GM21786 (cell line): ENCODE results near the gene IL17D.
"Not testable (repeated sequence)": the region's sequence is repeated elsewhere in the genome, so short reads cannot be mapped to it uniquely, and the experiment has no call there.

ENCODE experiments used
- ATAC-seq: cut with Tn5 transposase; IDR thresholded peaks from one replicate; pipeline ENCODE4 v1.9.1; 2021; ENCODE audit not compliant: unreplicated experiment

Gene IL17D, protein sequence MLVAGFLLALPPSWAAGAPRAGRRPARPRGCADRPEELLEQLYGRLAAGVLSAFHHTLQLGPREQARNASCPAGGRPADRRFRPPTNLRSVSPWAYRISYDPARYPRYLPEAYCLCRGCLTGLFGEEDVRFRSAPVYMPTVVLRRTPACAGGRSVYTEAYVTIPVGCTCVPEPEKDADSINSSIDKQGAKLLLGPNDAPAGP

DNA sequence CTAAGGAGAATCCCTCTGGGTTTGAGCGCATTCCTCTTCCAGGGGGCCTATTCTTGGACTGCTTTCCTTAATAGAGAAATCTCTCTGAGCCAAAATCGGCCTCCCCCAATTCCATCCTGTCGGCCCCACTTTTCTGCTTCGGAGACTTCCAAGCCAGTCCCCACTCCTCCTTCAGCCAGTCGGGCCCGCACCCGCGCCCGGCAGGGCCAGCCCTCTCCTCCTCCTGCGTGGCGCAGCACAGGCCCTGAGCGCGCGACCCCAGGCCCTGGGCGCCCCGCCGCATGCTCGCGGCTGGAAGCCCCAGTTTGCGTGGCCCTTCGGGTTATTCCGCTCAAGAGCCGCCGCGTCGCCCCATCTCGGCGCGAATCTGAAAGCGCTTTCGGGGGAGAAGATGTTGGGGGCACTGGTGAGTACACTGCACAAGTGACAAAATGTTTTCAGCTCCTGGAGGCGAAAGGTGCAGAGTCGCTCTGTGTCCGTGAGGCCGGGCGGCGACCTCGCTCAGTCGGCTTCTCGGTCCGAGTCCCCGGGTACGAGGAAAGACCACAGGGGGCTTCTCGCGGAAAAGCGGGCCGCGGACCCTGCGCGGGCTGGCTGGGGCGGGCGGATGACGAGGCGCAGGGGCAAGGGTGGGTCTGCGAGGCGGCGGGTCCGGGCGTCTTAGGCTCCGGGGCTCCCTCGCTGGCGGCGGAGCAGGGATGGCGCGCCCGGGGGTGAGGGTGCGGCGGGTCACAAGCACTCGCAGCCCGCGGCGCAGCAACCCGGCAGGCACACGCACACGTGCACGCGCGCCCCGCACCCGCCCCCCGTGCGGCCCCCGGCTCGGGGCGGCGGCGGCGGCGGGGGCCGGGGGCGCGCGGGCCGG is at the start of gene IL17D:
TSS of gene IL17D (plus strand) at position 785 of the 865 bp plus-strand sequence. CDS start 303 bp downstream, outside the sequence.
- ATAC-seq, result peak; percentile 28

DNA sequence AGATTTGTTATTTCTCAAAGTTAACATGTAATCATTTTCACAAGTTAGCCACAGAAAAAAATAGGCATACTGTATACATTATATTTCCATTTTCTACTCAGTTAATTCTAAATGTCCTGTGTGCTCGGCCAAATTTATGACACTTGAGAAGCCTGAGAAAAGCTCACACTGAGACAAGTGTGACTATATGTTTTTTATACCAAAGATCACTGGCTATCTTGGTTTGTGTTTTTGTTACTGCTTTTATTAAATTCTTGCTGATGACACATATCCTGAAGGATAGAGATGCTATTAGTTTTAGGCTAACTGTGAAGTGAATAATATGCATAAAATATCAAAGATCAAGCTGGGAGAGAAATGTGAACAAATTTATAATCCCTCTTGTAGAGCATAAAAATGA is 49.3 kb upstream of the IL17D start:
- no peak for ATAC-seq

DNA sequence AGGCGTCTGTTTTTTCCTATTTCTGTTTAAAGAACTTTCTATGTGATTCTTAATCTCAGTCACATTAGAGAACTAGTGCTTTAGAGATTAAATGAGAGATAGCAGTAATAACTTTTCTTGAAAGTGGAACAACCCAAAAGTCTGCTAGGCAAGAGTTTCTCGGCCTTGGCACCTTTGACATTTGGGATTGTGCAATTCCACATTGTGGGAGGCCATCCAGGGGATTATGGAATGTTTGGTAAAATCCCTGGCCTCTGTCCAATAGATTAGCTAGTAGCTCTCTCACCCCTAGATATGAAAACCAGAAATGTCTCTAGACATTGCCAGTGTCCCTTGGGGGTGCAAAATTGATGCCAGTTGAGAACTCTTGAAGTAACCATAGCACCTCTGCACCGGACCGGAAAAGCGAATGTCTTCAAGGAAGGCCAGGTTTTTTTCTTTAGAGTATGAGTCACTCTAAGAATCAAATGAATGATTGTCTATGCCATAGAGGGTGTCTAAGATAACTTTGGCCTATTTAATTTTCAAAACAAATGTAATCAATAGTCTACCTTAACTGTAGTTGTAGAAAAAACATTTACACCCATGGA is 45.0 kb upstream of the IL17D start:
- ATAC-seq, result no peak

DNA sequence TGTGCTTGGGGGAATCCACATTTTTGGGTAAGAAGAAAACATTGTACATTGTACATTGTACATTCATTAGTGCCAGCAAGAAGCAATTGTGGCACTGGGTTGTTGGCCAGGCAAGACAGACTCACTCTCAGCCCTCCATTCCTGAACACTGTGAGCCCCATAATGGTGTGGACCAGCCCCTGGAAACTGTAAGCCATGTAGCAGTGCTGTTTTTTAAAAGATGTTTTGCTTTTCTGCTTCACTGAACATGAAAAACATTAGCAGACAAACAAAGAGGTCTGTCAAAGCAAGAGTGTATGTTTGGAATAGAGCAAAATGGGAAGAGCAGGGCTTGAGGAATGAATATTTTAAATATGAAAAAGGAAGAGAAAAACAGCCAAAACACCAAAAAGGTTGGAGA is 39.1 kb upstream of the IL17D start:
- ATAC-seq, result no peak

DNA sequence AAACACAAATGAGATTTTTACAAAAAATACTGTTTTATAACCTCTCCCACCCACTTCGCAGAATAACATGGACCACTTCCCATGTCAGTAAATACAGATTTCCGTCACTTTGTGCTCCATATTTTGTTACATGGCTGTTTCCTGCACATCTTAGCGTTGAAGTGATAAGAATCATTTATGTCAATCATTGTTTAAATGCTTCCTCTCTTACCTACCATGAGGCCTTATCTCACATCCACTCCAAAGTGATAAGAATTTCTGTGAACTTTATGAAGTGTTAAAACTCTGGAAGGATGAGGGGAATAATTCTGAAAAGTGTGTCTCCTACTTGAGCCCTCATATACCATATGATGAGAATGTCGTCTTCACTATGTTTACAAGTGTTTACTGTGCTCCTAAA is 36.6 kb upstream of the IL17D start:
- no peak for ATAC-seq

DNA sequence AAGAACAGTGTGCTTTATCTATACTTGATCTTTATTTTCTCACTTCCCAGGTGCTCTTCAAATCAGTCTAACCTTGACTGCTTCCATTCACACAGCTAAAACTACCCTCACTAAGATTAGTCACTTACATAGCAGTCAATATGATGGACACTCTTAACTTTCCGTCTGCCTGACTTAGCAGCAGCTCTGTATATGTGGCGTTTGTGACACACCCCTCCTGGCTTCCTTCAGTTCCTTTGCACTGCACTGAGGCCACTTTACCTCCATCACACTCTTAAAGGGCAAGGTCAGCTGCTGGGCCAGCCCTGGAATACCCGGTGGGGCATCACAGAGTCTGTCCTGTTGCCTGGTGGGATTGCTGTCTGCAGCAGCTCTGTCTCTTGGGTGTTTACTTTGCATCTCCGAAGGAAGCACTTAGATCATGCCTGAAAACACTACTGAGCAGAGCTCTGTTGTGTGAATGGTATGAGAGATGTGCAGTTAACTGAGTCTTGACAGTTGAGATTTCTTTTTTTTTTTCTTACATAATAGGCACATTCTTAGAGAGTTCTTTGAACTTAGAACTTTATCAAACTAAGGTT is 35.6 kb upstream of the IL17D start:
- no peak for ATAC-seq

DNA sequence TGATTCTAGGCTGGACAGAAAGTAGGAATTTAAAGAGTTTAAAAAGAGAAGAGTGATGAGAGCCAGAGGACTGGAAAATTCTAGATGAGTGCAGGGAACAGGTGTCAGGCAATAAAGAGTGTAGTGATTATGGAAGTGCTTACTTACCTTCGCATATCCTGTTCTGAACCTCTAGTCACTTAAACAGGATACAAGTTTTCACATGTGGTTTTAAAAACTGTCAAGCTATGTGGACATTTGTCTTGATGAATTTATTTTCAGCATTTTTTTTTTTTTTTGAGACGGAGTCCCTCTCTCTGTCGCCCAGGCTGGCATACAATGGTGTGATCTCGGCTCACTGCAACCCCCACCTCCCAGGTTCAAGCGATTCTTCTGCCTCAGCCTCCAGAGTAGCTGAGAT is 34.3 kb upstream of the IL17D start:
- ATAC-seq, result no peak

DNA sequence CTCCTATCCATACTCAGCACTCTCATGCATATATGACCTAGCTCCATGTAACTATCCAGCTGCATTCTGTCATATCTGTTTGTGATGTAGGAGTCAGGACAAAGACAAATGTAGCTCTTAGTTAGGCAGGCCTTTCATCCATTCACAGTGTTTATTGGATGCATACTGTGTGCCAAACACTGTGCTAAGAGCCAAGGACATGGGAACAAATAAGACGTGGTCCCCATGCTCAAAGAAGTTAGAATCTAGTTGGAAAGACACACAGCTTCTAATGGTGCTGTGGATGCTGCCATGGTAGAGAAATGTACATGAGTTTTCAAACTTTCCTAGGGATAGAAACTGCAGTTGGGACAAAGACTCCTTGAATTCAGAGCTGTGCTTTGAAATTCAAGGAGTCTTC is 31.7 kb upstream of the IL17D start:
- ATAC-seq, result no peak

DNA sequence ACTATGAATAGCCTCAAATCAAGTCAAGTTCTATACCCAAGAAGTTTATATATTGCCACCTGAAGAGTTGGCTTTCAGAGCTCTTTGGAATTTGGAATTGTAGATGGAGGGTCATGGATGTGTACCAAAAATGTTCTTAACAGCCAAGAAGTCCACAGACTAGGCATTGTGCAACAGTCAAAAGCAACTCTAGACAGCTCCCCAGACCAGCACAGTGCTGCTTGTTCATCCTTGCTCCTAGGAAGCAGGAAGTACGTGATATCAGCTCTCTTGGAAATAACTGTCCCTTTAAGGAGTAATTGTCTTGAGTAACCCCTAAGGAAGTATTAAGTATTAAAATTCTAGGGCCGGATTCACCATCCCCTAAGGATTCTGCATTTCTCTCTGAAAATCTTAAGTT is 30.7 kb upstream of the IL17D start:
- ATAC-seq, result no peak

DNA sequence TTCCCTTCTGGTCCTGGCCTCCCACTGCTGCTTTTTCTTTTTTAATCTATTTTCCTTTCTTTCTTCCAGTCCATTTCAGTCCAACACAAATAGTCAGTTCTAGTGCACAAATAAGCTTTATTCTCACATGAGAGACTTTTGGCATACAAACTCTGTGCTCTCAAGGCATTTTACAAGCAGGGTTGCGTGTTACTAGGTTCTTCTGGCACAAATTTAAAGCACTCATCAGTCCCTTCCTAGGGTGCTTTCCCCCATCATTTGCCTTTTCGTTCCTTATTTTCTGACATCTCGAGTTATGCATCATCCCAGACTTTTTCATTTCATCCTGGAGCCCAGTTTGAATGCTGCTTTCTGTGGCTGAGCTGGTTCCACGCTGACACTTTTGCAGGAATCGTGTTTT is 29.8 kb upstream of the IL17D start:
- ATAC-seq, result no peak

DNA sequence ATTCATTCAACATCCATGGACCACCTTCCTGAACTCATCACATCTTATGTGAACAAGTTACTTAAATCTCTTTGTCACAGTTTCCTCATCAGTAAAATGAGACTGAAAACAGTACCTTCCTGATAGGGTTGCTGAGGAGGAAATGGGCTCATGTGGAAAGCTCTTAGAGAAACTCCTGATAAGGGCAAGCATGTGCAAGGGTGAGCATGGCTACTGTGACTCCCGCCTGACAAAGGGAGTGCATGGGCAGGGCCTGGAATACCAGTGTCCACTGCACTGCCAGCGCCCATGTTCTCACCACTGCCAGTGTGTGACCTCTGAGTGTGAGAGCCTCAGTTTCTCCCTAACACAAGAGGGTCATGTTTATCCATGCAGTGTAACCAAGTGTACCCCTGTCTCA is 27.3 kb upstream of the IL17D start:
- no peak for ATAC-seq

DNA sequence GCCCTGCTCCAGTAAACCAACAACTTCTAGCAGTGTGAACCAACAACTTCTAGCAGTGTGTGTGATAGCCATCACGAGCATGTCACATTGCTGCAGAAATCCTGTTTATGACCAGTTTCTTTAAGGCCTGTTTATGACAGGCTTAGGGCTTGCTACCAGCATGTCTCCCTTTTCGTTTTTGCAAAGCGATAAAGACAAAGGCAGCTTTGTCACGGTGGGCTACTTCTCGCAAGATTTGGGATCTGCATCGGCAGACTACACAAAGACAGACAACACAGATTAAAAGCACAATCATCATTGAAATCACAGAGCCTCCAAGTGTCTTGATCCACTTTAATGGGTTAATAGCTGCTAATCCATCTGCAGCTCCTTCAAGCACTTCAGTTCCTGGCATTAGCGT is 24.9 kb upstream of the IL17D start:
- ATAC-seq, result not testable (repeated sequence)

DNA sequence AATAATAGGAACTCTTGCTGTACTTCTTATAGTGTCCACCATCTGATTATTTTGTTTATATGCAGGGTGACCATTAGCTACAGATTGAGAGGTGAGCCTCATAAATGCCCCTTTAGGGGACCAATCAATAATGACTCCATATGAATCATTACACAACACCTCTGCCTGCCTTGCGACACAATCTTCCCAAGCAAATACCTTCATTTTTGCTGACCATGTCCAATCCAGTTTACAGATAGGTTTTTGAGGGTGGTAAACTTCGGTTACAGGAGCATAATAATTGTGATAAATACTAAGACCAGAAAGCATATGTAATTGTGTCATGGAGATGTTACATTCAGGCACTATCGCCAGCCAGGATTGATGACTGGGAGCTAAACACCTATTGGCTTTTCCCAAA is 23.6 kb upstream of the IL17D start:
- no peak for ATAC-seq

DNA sequence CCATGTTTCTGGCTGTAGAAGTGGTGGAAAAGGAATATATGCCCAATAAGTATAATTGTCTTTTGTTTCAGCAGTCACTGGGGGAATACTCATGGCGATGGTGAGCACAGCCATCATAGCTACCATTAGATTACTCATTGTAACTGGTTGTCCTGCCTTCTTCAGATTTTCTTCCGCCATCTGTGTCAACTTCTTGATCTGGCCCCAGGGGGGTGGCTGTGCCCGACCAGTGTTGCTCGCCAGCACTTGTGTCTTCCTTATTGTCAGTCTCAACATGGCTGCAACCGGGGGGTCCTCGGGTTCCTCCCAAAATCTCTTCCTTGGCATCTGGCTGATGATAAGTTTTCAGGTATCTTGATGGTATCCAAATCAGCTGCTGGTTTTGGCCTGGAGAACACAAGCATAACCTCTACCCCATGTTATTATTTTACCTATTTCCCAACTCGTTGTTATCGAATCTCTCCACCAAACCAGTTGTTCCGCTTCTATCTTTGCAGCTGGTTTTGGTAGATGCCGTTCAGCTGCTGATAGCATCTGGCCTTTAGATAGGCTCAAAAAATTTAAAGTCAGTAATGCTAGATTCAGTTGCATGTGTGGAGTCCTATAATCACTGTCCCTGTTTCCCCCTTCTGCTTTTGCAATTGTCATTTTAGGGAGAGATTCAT is 23.0 kb upstream of the IL17D start:
- no peak for ATAC-seq

DNA sequence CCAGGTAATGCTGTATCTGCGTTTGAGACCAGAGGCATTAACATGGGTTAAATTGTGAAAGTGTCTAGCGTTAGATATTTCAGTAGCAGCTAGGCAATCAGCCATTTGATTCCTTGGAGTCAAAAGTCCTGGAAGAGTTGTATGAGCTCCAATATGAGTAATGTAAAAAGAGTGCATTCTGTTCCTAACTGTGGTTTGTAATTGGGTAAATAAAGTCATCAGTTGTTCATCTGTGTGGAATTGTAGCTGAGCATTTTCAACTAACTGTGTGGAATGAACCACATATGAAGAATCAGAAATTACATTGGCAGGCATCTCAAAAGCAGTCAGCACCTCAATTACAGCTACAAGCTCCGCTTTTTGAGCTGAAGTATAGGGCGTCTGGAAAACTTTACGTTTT is 22.0 kb upstream of the IL17D start:
- ATAC-seq, result not testable (repeated sequence)

DNA sequence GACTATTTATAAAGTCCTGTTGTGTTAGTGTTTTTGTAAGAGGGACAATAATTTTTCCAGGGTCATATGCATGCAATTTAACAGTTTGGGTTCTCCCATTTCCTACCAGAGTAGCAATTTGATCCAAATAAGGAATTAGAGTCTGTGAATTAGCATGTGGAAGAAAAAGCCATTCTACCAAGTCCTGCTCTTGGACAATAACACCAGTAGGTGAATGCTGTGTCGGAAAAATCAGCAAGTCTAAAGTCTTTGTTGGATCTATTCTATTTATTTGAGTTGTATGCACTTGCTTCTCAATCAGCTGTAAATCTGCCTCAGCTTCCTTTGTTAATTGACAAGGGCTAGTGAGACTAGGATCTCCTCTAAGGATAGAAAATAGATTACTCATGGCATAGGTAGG is 21.4 kb upstream of the IL17D start:
- no peak for ATAC-seq

DNA sequence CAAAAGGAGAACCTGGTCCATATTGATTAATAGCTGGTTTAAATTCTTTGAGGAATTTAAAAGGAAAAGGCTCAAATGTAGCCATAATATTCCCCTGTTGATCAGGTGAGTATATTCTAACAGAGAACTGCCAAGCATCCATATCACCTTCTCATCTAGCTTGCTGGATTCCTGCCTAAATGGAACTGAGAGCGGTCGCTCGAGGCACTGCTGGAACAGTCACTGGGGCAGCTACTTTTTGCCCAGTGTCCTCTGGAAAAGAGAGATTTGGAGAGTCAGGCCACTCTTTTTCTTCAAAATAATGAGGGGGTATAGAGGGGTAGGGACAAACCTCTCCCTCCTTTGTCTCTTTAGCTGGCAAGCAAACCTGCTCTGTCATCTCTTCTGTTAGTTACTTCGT is 19.5 kb upstream of the IL17D start:
- no peak for ATAC-seq

DNA sequence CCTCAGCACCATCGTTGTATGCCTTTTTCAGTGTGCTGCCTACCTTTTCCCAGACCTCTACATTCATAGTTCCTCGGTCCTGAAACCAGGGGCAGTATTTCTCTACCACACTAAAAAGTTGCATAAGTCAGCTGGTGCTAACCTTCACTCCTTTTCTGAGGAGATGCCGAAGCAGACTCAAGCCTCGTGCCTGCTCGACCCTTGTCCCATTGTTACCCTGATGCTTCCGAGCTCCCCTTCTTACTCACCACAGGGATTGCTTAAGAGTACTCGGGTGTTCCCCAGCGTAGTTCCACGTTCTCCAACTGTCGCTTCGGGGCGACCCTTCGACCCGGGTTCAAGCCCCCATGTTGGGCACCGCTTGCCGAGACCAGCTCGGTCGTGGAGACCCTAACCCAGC is 19.0 kb upstream of the IL17D start:
- no peak for ATAC-seq

DNA sequence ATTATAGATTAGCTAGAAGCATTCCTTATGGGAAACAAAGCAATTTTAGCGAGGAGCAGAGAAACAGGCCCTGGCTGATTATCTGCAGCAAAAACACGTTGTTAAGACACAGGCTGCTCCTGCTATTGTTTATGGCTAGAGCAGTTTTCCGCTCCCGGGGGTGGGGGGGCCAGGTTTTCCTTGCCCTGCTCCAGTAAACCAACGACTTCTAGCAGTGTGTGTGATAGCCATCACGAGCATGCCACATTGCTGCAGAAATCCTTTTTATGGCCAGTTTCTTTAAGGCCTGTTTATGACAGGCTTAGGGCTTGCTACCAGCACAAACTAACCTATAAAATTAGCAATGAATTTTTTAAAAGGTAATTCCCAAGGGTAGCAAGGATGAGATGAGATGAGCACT is 18.4 kb upstream of the IL17D start:
- ATAC-seq, result no peak

DNA sequence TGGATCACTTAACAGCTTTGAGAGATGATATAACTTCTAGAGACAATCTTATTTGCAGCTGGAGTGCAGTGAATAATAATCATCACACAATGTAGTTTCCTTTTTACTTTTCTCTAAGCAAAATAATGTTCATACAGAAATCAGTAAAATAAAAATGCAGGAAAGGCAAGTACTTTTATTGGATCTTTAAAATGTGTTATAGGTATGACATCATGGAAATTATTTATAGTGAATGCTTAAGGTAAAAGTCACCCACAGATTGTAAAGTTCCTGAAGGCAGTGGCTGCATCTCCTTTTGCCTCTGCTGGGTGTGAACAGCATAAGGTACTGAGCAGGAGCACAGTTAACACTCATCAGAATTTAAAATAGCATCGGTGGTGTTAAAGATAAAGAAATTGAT is 17.3 kb upstream of the IL17D start:
- ATAC-seq, result no peak

DNA sequence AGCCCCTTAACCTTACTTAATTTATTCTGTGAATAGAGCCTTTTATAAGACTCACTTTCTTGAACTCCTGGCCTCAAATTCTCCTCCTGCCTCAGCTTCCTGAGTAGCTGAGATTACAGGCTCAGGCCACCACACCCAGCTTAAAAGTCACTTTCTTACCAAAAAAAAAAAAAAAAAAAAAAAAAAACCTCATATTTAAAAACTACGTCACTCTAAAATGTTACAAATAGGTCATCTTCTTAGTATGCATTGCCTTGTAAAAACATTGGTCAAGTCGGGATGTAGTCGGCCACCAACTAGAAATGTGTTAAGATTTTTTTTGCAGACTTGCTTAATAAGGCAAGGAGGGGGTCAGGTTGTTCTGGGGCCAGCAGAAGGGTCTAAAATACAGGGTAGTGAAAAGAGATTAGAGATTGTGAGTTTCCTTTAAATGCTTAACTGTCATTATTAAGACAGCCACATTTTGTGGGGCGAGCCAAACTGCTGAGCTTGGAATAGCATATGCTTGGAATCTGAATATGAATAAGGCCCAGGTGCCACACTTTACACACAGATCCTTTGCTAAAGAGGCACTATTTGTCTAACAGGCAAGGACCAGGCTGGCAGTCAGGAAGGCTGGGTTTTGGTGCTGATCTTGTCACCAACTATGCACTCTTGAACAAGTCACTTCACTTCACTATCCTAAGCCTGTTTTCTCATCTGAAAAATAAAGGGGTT is 16.5 kb upstream of the IL17D start:
- no peak for ATAC-seq
